PFSK-1 (cell line): ENCODE results near the gene IGSF21.

ENCODE experiments used
- POLR2AphosphoS5 ChIP-seq: IDR thresholded peaks from 2 replicates; pipeline ENCODE4 v1.6.1; 2012; ENCODE audit warnings: low read depth, mild to moderate bottlenecking, control low read depth, low read length, moderate library complexity
- SIN3A ChIP-seq: IDR thresholded peaks from 2 replicates; pipeline ENCODE4 v1.6.1; 2012; ENCODE audit warnings: mild to moderate bottlenecking, low read length, moderate library complexity, borderline replicate concordance; ENCODE audit not compliant: insufficient read depth
- TAF1 ChIP-seq: IDR thresholded peaks from 2 replicates; pipeline ENCODE4 v1.6.1; 2012; ENCODE audit warnings: low read length, control low read depth, borderline replicate concordance; ENCODE audit not compliant: insufficient read depth

DNA sequence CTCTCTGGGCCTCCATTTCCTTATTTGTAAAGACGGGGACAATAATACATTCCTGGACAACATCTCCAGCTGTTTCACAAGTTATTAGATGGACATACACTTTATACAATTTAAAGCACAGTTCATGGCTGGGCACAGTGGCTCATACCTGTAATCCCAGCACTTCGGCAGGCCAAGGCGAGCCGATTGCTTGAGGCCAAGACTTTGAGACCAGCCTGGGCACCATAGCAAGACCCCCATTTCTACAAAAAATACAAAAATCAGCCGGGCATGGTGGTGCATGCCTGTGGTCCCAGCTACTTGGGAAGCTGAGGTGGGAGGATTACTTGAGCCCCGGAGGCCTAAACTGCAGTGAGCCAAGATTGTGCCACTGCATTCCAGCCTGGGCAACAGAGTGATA, 34.1 kb downstream of the IGSF21 start:
- TF ChIP-seq TAF1 (no peak), POLR2AphosphoS5 (no peak), SIN3A (no peak)
